Stimulated activated CD8-positive, alpha-beta memory T cell treated with anti-CD3 and anti-CD28 coated beads, Interleukin-7, amount 100 ng/mL, for 48 hours (primary cell): ENCODE results near the gene PNPLA7.
"Not testable (repeated sequence)": the region's sequence is repeated elsewhere in the genome, so short reads cannot be mapped to it uniquely, and the experiment has no call there.

Experiments used
- DNase-seq, 2 donors: peaks; one replicate each; pipeline ENCODE4 v3.0.0-alpha.2; 2020; ENCODE audit warnings: low read depth in 1 of 2; ENCODE audit errors: extremely low read depth in 1 of 2

The PNPLA7 gene

DNA sequence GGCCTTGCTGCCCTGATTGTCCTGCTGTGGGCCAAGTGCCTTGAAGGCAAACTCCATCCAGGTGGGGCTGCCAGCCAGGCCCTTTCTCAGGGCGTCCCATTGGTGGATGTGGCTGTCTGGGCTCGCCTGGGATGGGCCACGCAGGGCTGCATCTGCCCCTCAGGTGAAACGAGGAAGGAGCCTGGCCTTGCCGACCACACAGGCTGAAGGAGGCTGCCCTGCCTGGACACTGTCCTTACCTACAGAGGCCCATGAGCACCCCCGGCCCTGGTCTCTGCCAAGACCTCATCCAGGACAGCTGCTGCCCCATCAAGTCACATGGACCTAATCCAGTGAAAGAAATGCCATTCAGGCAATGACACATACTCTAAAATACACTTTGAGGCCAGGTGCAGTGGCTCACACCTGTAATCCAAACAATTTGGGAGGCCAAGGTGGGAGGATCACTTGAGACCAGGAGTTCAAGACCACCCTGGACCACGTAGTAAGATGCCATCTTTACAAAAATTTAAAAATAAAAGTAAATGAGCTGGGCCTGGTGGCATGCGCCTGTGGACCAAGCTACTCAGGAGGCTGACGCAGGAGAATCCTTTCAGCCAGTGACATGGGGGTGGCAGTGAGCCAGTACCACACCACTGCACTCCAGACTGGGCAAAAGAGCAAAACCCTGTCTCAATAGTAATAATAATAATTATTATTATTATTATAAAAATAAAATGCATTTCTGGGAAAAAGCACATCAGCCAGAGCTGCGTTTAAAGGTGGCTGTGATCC, 33.9 kb downstream of the PNPLA7 start:
- DNase-seq = no peak

DNA sequence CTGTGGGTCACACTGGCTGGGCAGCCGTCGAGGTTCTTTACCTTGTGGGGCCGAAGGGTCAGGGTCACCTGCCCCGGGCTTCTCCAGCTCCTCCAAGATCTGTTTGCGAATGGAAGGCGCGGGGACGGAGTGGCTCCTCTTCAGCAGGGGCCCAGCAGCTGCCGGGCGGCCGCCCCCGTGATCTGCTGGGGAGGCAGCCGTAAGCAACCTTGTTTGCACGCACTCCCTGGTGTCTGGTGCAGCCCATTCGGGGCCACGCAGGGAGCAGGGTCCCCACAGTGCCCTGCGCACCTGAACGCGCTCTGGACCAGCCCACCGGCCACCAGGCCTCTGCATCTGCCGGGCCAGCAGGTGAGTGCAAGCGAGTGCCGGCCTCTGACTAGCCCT, 34.9 kb downstream of the PNPLA7 start:
- no peak for DNase-seq

- DNase-seq = no peak
Observed at GRCh38 chr9:137514691-137515337, 35.4 kb downstream of the PNPLA7 start.

DNA sequence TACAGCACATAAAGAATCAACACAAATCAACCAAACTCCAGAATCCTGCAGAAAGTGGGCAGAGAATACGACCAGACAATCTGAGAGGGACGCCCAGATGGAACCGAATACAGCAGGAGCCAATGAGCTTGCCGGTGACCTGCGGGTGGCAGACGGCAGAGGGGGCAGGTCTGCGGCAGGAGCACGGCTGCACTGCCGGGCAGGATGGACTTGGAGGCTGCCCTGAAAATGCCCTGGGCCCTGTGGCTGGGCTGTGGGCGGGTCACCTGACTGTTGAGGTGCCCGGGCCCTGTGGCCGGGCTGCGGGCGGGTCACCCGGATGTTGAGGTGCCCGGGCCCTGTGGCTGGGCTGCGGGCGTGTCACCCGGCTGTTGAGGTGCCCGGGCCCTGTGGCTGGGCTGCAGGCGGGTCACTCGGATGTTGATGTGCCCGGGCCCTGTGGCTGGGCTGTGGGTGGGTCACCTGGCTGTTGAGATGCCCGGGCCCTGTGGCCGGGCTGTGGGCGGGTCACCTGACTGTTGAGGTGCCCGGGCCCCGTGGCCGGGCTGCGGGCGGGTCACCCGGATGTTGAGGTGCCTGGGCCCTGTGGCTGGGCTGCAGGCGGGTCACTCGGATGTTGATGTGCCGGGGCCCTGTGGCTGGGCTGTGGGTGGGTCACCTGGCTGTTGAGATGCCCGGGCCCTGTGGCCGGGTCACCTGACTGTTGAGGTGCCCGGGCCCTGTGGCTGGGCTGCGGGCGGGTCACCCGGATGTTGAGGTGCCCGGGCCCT, 36.2 kb downstream of the PNPLA7 start:
- not testable (repeated sequence) for DNase-seq

DNA sequence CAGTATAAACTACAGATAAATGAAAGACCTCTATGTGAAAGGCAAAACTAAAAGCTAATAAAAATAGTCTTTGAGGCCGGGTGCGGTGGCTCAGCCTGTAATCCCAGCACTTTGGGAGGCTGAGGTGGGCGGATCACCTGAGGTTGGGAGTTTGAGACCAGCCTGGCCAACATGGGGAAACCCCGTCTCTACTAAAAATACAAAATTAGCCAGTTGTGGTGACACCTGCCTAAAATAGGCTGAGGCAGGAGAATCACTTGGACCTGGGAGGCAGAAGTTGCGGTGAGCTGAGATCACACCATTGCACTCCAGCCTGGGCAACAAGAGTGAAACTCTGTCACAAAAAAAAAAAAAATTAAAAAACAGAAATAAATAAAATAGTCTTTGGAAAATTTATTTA, 37.1 kb downstream of the PNPLA7 start:
- DNase-seq = not testable (repeated sequence)

DNA sequence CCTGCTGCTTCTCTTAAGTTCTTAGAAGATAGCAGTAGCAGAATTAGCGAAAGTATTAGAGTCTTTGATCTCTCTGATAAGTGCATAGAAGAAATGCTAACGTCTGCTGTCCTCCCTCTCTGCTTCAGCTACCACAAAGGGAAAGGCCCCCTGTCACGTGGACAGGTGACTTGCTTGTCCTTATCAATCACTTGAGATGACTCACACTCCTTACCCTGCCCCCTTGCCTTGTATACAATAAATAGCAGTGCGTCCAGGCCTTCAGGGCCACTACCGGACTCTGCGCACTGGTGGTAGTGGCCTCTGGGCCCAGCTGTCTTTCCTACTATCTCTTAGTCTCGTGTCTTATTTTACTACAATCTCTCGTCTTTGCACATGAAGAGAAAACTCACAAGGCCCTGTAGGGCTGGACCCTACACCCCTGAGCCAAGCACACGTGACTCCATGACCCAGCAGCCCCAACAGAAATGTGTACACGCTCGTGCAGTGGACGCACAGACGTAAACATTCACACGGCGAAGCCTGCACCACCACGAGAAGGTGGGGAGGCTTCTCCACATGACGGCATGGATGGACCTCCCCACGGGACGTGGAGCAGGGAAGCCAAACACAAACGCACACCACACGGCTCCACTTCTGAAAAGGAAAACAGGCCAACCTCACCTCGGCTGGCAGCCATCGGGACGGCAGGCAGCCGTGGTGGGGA, 38.3 kb downstream of the PNPLA7 start:
- DNase-seq = no peak

GRCh38 chr9:137511126-137511525, 39.1 kb downstream of the PNPLA7 start:
- DNase-seq = not testable (repeated sequence)

- DNase-seq = no peak
Observed at GRCh38 chr9:137509198-137509597, 41.0 kb downstream of the PNPLA7 start.

DNA sequence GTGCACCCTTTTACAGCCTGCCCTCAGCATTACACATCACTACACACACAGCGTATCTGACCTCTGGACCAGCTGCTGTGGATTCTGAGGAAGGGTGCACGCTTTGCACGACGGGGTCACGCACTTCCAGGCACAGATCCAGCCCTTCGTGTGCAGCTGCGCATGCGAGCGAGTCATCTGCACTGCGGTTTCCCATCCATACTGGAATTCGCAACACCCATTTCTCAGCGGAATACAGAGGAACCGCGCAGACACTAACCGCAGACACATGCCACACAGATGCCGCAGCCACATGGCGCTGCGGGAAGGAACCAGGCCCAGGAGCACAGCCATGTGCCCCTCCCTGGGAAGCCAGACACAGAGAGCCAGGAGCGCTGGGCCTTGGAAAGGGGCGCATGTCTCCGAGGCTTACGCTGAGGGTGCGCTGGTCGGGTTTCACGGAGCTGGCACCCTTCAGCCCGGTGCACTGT, 43.5 kb downstream of the PNPLA7 start:
- no peak for DNase-seq

DNA sequence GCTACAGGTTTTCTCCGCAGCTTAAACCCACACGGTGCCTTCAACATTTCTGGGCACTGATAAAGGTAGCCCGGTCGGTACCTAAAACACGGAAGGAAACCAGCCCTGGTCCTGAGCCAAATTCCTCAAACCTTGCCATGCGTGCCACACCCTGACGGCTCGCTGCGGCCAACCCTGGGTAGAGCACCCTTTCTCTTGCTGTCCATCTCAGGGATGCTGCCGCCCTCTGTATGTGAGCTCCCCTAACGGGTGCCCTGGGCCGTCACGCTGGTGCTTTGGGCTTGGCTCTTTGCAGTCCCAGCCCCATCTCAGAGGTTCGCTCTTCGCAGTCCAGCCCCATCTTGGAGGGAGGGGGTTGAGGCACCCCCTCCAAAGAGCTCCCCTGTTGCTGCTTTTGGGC, 43.9 kb downstream of the PNPLA7 start:
- DNase-seq = no peak

DNA sequence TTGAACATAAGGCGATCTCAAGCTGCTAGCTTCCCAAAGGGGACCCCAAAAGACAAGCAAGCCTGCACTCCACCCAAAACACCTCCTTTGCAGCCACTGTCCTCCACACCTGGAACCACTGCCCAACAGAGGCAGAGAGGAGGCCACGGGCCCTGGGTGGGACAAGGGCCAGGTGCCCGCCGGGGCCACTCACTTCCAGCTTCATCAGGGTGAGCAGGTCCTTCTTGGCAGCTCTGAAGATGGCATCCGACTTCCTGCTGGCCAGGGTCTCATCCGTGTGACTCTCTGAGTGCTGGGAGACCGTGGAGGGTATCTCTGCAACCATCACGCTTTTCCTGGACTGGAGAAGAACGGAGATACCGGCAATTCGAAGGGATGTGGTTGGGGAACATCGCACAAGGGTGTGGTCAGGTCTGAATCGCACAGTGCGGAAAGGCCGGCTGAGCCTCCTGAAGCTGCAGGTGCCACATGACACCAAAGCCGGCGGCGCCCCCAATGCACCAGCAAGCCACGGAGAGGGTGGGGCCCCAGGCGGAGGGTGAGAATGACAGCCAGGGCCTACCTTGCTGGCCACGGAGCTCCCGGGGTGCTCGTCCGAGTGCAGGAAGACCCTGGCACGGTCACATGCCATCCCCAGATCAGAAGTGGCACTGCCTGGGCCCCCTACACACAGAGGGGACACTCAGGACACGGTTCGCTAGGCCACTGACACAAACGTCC, 44.6 kb downstream of the PNPLA7 start:
- DNase-seq = no peak

DNA sequence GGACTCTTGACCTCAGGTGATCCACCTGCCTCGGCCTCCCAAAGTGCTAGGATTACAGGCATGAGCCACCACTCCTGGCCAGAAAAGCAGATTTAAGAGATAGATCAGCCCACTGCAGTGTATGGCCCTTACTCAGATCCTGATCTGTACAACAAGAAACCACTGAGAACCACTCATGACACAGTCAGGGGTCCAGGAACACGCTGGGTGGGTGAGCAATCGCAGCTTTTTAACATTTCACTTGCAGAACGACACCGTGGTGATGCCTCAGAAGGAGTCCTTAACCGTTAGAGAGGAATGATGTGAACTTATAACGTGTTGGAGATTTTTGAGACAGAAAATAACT, 45.8 kb downstream of the PNPLA7 start:
- no peak for DNase-seq

- no peak for DNase-seq
Observed at GRCh38 chr9:137502008-137502911, 47.9 kb downstream of the PNPLA7 start.

- no peak for DNase-seq
Observed at GRCh38 chr9:137501457-137501856, 48.7 kb downstream of the PNPLA7 start.

DNA sequence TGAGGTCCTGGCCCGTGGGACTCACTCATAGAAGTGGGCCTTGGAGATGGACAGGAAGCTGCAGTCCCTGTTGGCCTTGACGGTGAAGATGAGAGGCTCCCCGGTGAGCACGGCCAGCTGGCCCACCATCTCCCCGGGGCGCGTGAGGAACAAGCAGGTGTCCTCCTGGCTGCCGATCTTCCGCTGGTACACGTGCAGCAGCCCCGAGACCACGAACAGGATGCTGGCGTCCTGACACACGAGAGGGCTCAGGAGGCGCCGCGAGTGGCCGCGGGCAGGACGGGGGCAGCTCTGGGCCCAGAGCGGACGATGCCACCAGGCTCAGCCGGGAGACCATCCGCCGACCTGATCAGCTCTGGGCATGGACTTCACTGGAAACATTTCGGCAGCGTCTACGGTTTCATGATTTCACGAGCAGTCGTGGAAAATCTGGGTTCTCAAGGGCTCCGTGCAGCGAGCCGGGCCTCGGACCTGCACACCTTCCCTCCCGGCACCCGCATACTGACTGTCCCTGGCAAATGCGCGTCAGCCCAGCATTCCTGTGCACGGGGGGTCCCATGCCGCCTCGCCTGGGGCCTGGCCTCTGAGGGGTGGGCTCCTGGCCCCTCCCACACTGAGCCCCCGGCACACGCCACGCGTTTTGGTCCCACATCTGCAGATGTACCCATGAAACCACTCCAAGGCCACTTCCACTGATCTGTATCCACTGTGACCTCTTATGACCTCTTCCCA, 49.4 kb downstream of the PNPLA7 start:
- no peak for DNase-seq

- no peak for DNase-seq
Observed at GRCh38 chr9:137499858-137500661, 50.1 kb downstream of the PNPLA7 start.

DNA sequence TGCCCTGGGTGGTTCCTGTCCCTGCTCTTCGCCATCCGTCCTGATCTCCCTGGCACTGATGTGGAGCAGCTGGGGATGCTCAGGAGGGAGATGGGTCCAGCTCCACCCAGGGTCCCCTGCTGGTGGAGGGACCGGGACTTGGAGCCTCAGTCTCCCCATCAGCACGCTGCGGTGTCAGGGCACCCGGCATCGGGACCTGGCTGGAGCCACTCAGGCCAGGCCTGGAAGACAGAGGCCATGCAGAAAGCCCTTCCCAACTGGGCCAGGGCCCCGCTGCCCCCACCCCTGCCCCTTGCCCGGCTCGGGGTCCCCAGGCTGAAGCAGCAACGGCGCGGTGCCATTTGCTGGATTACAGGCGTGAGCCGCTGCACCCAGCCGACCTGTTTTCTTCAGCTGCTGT, 50.8 kb downstream of the PNPLA7 start:
- no peak for DNase-seq

- DNase-seq = no peak
Observed at GRCh38 chr9:137498720-137499150, 51.5 kb downstream of the PNPLA7 start.
